ENCODE measurements around the gene ABCB8.
"Not testable (repeated sequence)": the region's sequence is repeated elsewhere in the genome, so short reads cannot be mapped to it uniquely, and the experiment has no call there.

DNA sequence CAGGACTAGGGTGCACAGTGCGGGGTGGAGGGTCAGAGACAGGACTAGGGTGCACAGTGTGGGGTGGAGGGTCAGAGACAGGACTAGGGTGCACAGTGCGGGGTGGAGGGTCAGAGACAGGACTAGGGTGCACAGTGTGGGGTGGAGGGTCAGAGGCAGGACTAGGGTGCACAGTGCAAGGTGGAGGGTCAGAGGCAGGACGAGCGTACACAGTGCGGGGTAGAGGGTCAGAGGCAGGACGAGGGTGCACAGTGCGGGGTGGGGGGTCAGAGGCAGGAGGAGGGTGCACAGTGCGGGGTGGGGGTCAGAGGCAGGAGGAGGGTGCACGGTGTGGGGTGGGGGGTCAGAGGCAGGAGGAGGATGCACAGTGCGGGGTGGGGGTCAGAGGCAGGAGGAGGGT is 15.2 kb downstream of the ABCB8 start:
- not testable (repeated sequence) for TF ChIP-seq EZH2 (IDR thresholded peaks at IDR 0.05; ENCODE audit: low read depth, low read length, severe bottlenecking); SUZ12 (IDR thresholded peaks at IDR 0.05; ENCODE audit: low read length); CTCF (IDR thresholded peaks at IDR 0.05; ENCODE audit: control extremely low read depth in 1 of 3, insufficient read depth in 1 of 3, low read depth in 1 of 3, low read length in 3 of 3); SP1 (IDR thresholded peaks at IDR 0.05; ENCODE audit: low read depth, low read length); JUN (IDR thresholded peaks at IDR 0.05; ENCODE audit: low read depth, low read length); BACH1 (IDR thresholded peaks at IDR 0.05; ENCODE audit: low read length); POLR2AphosphoS5 (IDR thresholded peaks at IDR 0.05; ENCODE audit: low read depth, low read length); POLR2A (IDR thresholded peaks at IDR 0.05; ENCODE audit: control extremely low read depth in 1 of 2, low read depth in 2 of 2, low read length in 2 of 2); CHD1 (IDR thresholded peaks at IDR 0.05; ENCODE audit: low read depth, low read length); GTF2F1 (IDR thresholded peaks at IDR 0.05; ENCODE audit: borderline replicate concordance, low read depth, low read length); MAFK (IDR thresholded peaks at IDR 0.05; ENCODE audit: low read depth, low read length)
- TF ChIP-seq, protein P1, sequence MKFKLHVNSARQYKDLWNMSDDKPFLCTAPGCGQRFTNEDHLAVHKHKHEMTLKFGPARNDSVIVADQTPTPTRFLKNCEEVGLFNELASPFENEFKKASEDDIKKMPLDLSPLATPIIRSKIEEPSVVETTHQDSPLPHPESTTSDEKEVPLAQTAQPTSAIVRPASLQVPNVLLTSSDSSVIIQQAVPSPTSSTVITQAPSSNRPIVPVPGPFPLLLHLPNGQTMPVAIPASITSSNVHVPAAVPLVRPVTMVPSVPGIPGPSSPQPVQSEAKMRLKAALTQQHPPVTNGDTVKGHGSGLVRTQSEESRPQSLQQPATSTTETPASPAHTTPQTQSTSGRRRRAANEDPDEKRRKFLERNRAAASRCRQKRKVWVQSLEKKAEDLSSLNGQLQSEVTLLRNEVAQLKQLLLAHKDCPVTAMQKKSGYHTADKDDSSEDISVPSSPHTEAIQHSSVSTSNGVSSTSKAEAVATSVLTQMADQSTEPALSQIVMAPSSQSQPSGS (IDR thresholded peaks at IDR 0.05; ENCODE audit: low read length): not testable (repeated sequence)
